Mucosa of rectum (tissue), 2 donors: ENCODE measurements around the gene SMIM35.
A peak's percentile ranks its signal among the peaks of the same experiment; 100 is the strongest.

Experiments
- H3K27ac ChIP-seq, 2 donors: one replicate each; pipeline ENCODE4 v1.7.0; 2013; ENCODE audit warnings: inconsistent platforms in 2 of 2, low read depth in 2 of 2, low read length in 2 of 2
- H3K27me3 ChIP-seq, 2 donors: one replicate each; pipeline ENCODE4 v1.7.0; 2013; ENCODE audit warnings: low read length in 2 of 2; ENCODE audit not compliant: control insufficient read depth in 2 of 2, insufficient read depth in 2 of 2
- H3K36me3 ChIP-seq, 2 donors: one replicate each; pipeline ENCODE4 v1.7.0; 2013; ENCODE audit warnings: low read length in 2 of 2; ENCODE audit not compliant: control insufficient read depth in 2 of 2, insufficient read depth in 2 of 2
- H3K4me1 ChIP-seq, 2 donors: one replicate each; pipeline ENCODE4 v1.7.0; 2013; ENCODE audit warnings: low read length in 2 of 2, mild to moderate bottlenecking in 1 of 2; ENCODE audit not compliant: control insufficient read depth in 2 of 2, insufficient read depth in 2 of 2
- H3K4me3 ChIP-seq, 2 donors: one replicate each; pipeline ENCODE4 v1.7.0; 2013; ENCODE audit warnings: low read length in 2 of 2
- H3K9ac ChIP-seq, 2 donors: one replicate each; pipeline ENCODE4 v1.7.0; 2013; ENCODE audit warnings: low read length in 2 of 2, low read depth in 1 of 2, mild to moderate bottlenecking in 1 of 2
- H3K9me3 ChIP-seq, 2 donors: one replicate each; pipeline ENCODE4 v1.7.0; 2013; ENCODE audit warnings: low read length in 2 of 2; ENCODE audit not compliant: control insufficient read depth in 2 of 2
- donor health status: healthy.
- donor health status: Normal muscosa, but diverticular disease.

The SMIM35 gene

DNA sequence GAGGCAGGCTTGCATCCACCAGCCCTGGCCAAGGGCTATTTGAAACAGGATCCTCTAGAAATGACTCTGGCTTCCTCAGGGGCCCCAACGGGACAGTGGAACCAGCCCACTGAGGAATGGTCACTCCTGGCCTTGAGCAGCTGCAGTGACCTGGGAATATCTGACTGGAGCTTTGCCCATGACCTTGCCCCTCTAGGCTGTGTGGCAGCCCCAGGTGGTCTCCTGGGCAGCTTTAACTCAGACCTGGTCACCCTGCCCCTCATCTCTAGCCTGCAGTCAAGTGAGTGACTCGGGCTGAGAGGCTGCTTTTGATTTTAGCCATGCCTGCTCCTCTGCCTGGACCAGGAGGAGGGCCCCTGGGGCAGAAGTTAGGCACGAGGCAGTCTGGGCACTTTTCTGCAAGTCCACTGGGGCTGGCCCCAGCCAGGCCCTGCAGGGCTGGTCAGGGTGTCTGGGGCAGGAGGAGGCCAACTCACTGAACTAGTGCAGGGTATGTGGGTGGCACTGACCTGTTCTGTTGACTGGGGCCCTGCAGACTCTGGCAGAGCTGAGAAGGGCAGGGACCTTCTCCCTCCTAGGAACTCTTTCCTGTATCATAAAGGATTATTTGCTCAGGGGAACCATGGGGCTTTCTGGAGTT is 87.3 kb downstream of the SMIM35 start:
- no peaks in the 10 kb centered on the region for H3K27me3 ChIP-seq
- H3K27ac ChIP-seq = peak overlapping the region in 1 of 2 donors; percentile 27
- no peak overlapping the region for H3K9ac ChIP-seq
- peaks cover 2 to 4% of the 10 kb centered on the region in 2 donors for H3K9me3 ChIP-seq
- H3K4me1 ChIP-seq = peaks cover 10 to 28% of the 10 kb centered on the region in 2 donors
- H3K36me3 ChIP-seq = peaks cover 0 to 18% of the 10 kb centered on the region in 2 donors
- no peak overlapping the region for H3K4me3 ChIP-seq

DNA sequence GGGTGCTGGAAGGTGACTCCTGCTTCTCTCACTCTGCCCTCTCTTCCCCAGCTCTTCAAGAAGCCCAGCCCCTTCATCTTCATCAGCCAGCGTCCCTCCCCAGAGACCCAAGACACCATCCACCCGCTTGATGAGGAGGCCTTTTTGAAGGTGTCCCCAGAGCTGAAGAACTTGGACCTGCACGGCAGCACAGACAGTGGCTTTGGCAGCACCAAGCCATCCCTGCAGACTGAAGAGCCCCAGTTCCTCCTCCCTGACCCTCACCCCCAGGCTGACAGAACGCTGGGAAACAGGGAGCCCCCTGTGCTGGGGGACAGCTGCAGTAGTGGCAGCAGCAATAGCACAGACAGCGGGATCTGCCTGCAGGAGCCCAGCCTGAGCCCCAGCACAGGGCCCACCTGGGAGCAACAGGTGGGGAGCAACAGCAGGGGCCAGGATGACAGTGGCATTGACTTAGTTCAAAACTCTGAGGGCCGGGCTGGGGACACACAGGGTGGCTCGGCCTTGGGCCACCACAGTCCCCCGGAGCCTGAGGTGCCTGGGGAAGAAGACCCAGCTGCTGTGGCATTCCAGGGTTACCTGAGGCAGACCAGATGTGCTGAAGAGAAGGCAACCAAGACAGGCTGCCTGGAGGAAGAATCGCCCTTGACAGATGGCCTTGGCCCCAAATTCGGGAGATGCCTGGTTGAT is 88.0 kb downstream of the SMIM35 start:
- H3K36me3 ChIP-seq = peaks cover 0 to 25% of the 10 kb centered on the region in 2 donors
- no peaks in the 10 kb centered on the region for H3K27me3 ChIP-seq
- peaks cover 10 to 28% of the 10 kb centered on the region in 2 donors for H3K4me1 ChIP-seq
- no peak overlapping the region for H3K4me3 ChIP-seq
- H3K9me3 ChIP-seq = peaks cover 1 to 2% of the 10 kb centered on the region in 2 donors
- H3K27ac ChIP-seq = peak overlapping the region in 1 of 2 donors; percentile 35
- no peak overlapping the region for H3K9ac ChIP-seq

DNA sequence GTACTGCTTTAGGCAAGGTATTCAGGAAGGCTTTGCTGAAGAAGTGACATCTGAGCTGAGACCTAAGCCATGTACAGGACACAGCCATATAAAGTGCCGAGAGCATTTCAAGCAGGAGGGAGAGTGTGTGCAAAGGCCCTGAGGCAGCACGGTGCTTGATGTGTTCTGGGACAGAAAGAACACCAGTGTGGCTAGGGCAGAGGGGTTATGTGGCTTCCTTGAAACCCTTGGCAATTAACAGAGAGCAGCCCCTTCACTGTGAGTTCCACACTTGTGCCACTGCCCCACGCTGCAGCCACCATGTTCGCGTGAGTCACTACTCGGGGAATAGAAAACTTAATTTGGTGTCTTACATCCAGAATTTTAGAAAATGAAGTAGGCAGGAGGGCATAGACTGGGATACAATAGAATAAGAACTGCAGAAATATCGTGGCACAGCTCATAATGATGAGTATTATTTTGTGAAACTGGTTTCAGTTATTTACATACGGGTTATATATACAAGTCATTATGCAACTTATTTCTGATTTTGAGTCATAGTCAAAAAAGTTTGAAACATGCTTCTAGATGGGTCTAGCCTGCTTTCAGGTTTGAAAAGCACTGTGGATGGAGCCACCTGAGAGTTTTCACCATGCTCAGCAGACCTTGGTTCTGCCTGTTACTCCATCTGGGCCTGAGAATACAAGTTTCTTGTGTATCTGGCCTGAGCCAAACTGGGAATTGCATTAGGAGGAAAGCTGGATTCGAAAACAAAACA is 88.8 kb downstream of the SMIM35 start:
- Histone ChIP-seq H3K4me3 (no peak overlapping the region), H3K36me3 (peaks cover 0 to 32% of the 10 kb centered on the region in 2 donors), H3K27ac (peak overlapping the region in 1 of 2 donors; percentile 35), H3K4me1 (peaks cover 7 to 28% of the 10 kb centered on the region in 2 donors), H3K27me3 (no peaks in the 10 kb centered on the region), H3K9me3 (no peaks in the 10 kb centered on the region), H3K9ac (no peak overlapping the region)

DNA sequence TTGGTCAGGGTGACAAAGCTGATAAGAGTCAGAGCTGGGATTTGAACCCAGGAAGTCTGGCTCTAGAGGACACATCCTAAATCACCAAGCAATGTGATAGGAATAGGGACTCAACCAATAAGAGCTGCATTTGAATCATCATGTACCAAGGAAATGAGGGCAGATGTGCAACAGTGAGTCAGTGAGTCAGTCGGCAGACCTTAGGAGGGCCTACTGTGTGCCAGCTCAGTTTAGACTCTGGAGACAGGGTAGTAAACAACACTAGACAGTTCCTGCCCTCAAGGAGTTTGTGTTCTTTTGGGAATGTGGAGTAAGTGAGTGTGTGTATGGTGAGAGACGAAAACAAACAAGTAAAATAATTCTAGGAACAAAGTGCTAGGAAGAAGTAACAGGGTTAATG is 89.4 kb downstream of the SMIM35 start:
- peaks cover 0 to 33% of the 10 kb centered on the region in 2 donors for H3K36me3 ChIP-seq
- H3K27ac ChIP-seq = no peak overlapping the region
- no peaks in the 10 kb centered on the region for H3K9me3 ChIP-seq
- no peak overlapping the region for H3K4me3 ChIP-seq
- H3K27me3 ChIP-seq = no peaks in the 10 kb centered on the region
- peaks cover 5 to 27% of the 10 kb centered on the region in 2 donors for H3K4me1 ChIP-seq
- no peak overlapping the region for H3K9ac ChIP-seq

DNA sequence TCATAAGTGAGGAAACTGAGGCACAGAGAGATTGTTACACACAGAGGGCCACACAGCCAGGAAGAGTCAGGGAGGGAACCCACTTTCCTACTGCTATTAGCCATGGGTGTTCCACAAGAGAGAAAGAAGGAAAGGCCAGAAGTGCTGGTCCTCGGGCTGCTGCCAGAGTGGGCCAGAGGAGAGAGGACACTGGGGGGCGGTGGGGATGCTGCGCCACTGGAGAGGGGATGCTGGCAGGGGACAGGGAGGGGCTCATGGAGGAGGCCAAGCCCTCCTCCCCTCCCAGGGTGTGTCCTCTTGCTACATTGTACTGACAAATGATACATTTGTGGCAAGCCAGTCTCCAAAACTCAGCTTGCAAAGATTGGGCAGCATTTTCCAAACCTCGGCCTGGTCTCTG is 90.7 kb downstream of the SMIM35 start:
- Histone ChIP-seq H3K9me3 (no peaks in the 10 kb centered on the region), H3K27ac (no peak overlapping the region), H3K4me1 (peaks cover 0 to 21% of the 10 kb centered on the region in 2 donors), H3K27me3 (no peaks in the 10 kb centered on the region), H3K4me3 (no peak overlapping the region), H3K9ac (no peak overlapping the region), H3K36me3 (peaks cover 0 to 35% of the 10 kb centered on the region in 2 donors)

DNA sequence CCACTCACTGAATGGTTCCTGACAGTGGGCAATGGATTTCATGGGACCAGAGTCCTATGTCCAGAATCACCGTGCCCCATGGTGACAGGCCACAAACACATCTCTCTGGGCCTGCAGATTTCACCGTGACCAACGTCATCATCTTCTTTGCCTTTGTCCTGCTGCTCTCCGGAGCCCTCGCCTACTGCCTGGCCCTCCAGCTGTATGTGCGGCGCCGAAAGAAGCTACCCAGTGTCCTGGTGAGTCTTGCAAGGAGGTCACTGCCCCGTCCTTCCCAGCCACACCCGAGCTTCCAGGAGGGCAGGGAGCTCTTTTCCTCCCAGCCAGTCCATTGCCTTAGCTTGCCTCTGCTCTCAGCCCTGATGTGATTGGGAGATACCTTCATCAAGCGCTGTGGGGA is 91.3 kb downstream of the SMIM35 start:
- Histone ChIP-seq H3K9me3 (no peaks in the 10 kb centered on the region), H3K27me3 (no peaks in the 10 kb centered on the region), H3K4me1 (peaks cover 0 to 15% of the 10 kb centered on the region in 2 donors), H3K36me3 (peaks cover 0 to 35% of the 10 kb centered on the region in 2 donors), H3K9ac (no peak overlapping the region), H3K4me3 (no peak overlapping the region), H3K27ac (no peak overlapping the region)

DNA sequence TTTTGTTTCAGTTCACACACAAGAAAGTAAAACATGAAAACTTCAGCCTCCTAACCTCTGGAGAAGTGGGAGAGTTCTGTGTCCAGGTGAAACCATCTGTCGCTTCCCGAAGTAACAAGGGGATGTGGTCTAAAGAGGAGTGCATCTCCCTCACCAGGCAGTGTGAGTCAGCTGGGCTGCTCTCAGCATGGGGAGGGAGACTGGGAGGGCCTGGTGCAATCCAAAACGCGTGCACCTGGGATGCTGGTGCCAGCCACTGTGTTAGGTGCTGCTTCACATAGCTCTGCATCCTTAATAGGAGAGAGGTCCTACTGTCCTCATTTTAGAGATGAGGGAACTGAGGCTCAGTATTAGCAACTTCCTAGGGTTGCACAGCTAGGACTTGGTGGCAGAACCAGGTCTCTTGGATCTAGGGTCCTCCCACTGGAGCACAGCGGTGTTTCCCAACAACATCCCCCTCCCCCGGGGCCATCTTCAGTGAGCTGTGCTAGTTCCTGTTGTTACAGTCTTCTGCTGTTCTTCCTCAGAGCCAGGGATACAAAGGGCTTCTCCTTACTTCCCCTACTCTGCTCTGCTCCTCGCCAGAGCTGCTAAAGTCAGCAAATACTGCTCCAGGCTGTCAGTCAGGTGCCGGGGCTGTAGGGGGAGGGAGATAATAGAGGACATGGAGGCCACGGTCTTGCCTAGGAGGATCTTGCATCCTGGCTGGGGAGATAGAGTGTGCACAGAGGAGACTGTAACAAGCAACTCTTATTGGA is 92.6 kb downstream of the SMIM35 start:
- no peaks in the 10 kb centered on the region for H3K27me3 ChIP-seq
- no peaks in the 10 kb centered on the region for H3K9me3 ChIP-seq
- peaks cover 0 to 12% of the 10 kb centered on the region in 2 donors for H3K4me1 ChIP-seq
- peak overlapping the region in 1 of 2 donors; percentile 45 for H3K27ac ChIP-seq
- H3K9ac ChIP-seq = no peak overlapping the region
- H3K36me3 ChIP-seq = peaks cover 0 to 37% of the 10 kb centered on the region in 2 donors
- H3K4me3 ChIP-seq = no peak overlapping the region

DNA sequence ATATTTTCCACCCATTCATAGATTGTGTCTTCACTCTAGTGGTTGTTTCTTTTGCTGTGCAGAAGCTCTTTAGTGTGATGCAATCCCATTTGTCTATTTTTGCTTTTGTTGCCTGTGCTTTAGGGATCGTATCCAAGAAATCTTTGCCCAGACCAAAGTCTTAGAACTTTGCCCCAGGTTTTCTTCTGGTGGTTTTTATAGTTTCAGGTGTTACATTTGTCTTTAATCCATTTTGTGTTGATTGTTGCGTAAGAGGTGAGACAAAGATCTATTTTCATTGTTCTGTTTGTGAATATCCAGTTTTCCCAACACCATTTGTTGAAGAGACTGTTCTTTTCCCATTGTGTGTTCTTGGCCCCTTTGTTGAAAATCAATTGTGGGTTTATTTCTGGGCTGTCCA is 94.1 kb downstream of the SMIM35 start:
- Histone ChIP-seq H3K4me3 (peak overlapping the region in 1 of 2 donors; percentile 21), H3K4me1 (peaks cover 0 to 8% of the 10 kb centered on the region in 2 donors), H3K27ac (peak overlapping the region in 1 of 2 donors; percentile 17), H3K9ac (no peak overlapping the region), H3K9me3 (no peaks in the 10 kb centered on the region), H3K27me3 (peaks cover 0 to under 1% of the 10 kb centered on the region in 2 donors), H3K36me3 (peaks cover 0 to 33% of the 10 kb centered on the region in 2 donors)

DNA sequence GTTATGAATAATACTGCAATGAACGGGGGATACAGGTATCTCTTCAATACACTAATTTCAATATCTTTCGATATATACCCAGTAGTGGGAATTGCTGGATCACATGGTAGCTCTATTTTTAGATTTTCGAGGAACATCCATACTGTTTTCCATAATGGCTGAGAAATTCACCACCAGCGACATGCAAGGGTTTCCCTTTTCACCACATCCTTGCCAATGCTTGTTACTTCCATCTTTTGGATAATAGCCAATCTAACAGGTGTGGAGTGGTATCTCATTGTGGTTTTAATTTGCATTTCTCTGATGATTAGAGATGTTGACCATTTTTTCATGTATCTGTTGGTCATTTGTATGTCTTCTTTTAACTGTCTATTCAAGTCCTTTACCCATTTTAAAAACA is 94.6 kb downstream of the SMIM35 start:
- H3K9ac ChIP-seq = no peak overlapping the region
- H3K9me3 ChIP-seq = no peaks in the 10 kb centered on the region
- peak overlapping the region in 1 of 2 donors; percentile 23 for H3K27ac ChIP-seq
- peak overlapping the region in 1 of 2 donors; percentile 17 for H3K4me3 ChIP-seq
- H3K36me3 ChIP-seq = peaks cover 0 to 33% of the 10 kb centered on the region in 2 donors
- peaks cover 0 to 8% of the 10 kb centered on the region in 2 donors for H3K4me1 ChIP-seq
- peaks cover 0 to 2% of the 10 kb centered on the region in 2 donors for H3K27me3 ChIP-seq
